ENCODE results near the gene SLC30A2. TPM values are rescaled to one million over a fixed set of nuclear protein-coding genes. Genes with fewer than 3 reads are reported as not detected.
A peak's percentile ranks its signal among the peaks of the same experiment; 100 is the strongest.

The SLC30A2 gene
- total and polyA plus RNA-seq, 2 of the 13 experiments (the other 11 are each of a cell fraction or from before 2014, with no cell fraction given), result not detected

DNA sequence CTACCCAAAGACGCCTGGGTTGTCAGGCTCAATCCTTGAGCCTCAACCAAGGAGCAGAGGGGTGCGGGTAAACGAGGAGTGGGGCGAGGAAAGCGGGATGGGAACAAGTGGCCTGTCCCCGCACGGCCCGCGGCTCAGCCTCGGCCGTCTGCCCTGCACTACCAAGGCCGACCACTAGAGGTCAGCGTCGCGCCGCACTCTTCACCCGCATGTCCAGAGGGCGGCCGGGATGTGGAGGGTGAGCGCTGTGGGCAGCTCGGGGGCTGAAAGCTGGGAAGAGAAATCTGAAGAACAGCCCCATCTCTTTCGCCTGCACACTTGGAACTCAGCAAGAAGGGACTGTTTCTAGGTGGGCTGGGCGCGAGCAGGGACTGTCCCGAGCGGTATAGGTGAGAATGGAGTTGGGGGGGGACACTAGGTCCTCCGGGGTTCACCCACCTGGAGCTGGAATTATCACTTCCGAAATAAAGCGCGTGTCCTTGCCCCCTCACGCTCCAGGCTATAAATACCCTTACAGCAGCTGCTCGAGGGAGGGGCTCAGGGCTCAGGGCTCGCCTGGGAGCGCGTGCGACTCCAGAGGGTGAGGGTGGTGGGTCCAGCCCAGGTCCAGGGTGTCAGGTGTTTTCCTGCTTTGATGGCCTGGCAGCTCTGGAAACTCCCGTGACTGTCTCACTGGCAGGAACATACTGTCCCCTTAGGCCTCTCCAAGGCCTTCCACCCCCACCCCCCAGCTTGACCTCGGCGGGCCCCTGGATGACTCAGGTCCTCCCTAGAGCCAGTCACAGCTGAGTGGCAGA, 9.8 kb downstream of the SLC30A2 start (continued):
- TF ChIP-seq PRPF4 (IDR thresholded peaks at IDR 0.05; ENCODE audit: low read depth, low read length, poor library complexity, severe bottlenecking) (no peak), ZNF34 (CRISPR knock-in tag; IDR thresholded peaks at IDR 0.05; ENCODE audit: borderline replicate concordance) (no peak), ZSCAN25 (CRISPR knock-in tag; IDR thresholded peaks at IDR 0.05) (peak; percentile 11; the same call in 1 of the 2 replicates), KAT8 (CRISPR knock-in tag; IDR thresholded peaks at IDR 0.05) (no peak), REL (CRISPR knock-in tag; conservative IDR thresholded peaks at IDR 0.05) (no peak), TMF1 (CRISPR knock-in tag; IDR thresholded peaks at IDR 0.05; ENCODE audit: low read depth) (no peak), ZNF605 (CRISPR knock-in tag; IDR thresholded peaks at IDR 0.05) (peak; percentile 64; the same call in 1 of the 2 replicates), SRSF9 (IDR thresholded peaks at IDR 0.05; ENCODE audit: borderline replicate concordance, insufficient read depth, low read depth, low read length, poor library complexity, severe bottlenecking) (no peak), SALL1 (CRISPR knock-in tag; IDR thresholded peaks at IDR 0.05) (no peak; the same call in 1 of the 2 replicates), MIER3 (CRISPR knock-in tag; IDR thresholded peaks at IDR 0.05; ENCODE audit: borderline replicate concordance) (peak; percentile 9; the same call in 1 of the 2 replicates), ZSCAN30 (CRISPR knock-in tag; IDR thresholded peaks at IDR 0.05) (no peak), KMT2B (CRISPR knock-in tag; IDR thresholded peaks at IDR 0.05) (no peak), ZSCAN31 (CRISPR knock-in tag; IDR thresholded peaks at IDR 0.05; ENCODE audit: low read depth) (no peak), CHCHD3 (CRISPR knock-in tag; IDR thresholded peaks at IDR 0.05) (no peak), ZNF614 (CRISPR knock-in tag; IDR thresholded peaks at IDR 0.05; ENCODE audit: borderline replicate concordance) (no peak)
- TF ChIP-seq, protein P1, sequence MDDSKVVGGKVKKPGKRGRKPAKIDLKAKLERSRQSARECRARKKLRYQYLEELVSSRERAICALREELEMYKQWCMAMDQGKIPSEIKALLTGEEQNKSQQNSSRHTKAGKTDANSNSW (CRISPR knock-in tag; IDR thresholded peaks at IDR 0.05; ENCODE audit: borderline replicate concordance), result no peak
- TF ChIP-seq, protein P2, sequence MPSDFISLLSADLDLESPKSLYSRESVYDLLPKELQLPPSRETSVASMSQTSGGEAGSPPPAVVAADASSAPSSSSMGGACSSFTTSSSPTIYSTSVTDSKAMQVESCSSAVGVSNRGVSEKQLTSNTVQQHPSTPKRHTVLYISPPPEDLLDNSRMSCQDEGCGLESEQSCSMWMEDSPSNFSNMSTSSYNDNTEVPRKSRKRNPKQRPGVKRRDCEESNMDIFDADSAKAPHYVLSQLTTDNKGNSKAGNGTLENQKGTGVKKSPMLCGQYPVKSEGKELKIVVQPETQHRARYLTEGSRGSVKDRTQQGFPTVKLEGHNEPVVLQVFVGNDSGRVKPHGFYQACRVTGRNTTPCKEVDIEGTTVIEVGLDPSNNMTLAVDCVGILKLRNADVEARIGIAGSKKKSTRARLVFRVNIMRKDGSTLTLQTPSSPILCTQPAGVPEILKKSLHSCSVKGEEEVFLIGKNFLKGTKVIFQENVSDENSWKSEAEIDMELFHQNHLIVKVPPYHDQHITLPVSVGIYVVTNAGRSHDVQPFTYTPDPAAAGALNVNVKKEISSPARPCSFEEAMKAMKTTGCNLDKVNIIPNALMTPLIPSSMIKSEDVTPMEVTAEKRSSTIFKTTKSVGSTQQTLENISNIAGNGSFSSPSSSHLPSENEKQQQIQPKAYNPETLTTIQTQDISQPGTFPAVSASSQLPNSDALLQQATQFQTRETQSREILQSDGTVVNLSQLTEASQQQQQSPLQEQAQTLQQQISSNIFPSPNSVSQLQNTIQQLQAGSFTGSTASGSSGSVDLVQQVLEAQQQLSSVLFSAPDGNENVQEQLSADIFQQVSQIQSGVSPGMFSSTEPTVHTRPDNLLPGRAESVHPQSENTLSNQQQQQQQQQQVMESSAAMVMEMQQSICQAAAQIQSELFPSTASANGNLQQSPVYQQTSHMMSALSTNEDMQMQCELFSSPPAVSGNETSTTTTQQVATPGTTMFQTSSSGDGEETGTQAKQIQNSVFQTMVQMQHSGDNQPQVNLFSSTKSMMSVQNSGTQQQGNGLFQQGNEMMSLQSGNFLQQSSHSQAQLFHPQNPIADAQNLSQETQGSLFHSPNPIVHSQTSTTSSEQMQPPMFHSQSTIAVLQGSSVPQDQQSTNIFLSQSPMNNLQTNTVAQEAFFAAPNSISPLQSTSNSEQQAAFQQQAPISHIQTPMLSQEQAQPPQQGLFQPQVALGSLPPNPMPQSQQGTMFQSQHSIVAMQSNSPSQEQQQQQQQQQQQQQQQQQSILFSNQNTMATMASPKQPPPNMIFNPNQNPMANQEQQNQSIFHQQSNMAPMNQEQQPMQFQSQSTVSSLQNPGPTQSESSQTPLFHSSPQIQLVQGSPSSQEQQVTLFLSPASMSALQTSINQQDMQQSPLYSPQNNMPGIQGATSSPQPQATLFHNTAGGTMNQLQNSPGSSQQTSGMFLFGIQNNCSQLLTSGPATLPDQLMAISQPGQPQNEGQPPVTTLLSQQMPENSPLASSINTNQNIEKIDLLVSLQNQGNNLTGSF (CRISPR knock-in tag; IDR thresholded peaks at IDR 0.05), result no peak
- TF ChIP-seq, protein P3, sequence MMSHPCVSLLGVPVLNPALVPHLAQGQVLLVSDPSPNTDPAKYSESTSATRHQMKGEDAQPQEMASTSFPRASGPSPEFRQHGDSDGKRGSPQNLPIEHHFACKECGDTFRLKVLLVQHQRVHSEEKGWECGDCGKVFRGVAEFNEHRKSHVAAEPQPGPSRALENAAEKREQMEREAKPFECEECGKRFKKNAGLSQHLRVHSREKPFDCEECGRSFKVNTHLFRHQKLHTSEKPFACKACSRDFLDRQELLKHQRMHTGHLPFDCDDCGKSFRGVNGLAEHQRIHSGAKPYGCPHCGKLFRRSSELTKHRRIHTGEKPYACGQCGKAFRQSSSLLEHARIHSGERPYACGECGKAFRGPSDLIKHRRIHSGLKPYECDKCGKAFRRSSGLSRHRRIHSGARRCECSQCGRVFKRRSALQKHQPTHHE (CRISPR knock-in tag; IDR thresholded peaks at IDR 0.05; ENCODE audit: borderline replicate concordance), result no peak
- TF ChIP-seq, protein P4, sequence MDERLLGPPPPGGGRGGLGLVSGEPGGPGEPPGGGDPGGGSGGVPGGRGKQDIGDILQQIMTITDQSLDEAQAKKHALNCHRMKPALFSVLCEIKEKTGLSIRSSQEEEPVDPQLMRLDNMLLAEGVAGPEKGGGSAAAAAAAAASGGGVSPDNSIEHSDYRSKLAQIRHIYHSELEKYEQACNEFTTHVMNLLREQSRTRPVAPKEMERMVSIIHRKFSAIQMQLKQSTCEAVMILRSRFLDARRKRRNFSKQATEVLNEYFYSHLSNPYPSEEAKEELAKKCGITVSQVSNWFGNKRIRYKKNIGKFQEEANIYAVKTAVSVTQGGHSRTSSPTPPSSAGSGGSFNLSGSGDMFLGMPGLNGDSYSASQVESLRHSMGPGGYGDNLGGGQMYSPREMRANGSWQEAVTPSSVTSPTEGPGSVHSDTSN (CRISPR knock-in tag; IDR thresholded peaks at IDR 0.05), result no peak
- TF ChIP-seq, protein P5, sequence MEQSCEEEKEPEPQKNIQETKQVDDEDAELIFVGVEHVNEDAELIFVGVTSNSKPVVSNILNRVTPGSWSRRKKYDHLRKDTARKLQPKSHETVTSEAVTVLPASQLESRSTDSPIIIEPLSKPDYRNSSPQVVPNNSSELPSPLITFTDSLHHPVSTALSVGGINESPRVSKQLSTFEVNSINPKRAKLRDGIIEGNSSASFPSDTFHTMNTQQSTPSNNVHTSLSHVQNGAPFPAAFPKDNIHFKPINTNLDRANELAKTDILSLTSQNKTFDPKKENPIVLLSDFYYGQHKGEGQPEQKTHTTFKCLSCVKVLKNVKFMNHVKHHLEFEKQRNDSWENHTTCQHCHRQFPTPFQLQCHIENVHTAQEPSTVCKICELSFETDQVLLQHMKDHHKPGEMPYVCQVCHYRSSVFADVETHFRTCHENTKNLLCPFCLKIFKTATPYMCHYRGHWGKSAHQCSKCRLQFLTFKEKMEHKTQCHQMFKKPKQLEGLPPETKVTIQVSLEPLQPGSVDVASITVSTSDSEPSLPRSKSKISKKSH (CRISPR knock-in tag; IDR thresholded peaks at IDR 0.05; ENCODE audit: borderline replicate concordance), result no peak; the same call in 1 of the 2 replicates
